Stimulated activated CD4-positive, alpha-beta T cell treated with anti-CD3 and anti-CD28 coated beads, Interleukin-15, amount 100 ng/mL, for 1 hour (primary cell): ENCODE data around the gene ABHD2.
"Not testable (repeated sequence)": the region's sequence is repeated elsewhere in the genome, so short reads cannot be mapped to it uniquely, and the experiment has no call there.

Experiments
- DNase-seq, 2 donors: peaks; one replicate each; pipeline ENCODE4 v3.0.0-alpha.2; 2020; ENCODE audit warnings: low read depth in 1 of 2, low spot score in 1 of 2

Gene ABHD2

GRCh38 chr15:89087830-89088604 lies at the start of gene ABHD2:
ABHD2 (plus strand) TSS chr15:89088456; CDS start chr15:89116328, 27,872 bp downstream.
- DNase-seq, result peak; percentile 94 to 95

- no peak for DNase-seq
Observed at GRCh38 chr15:89039142-89039541, 49.1 kb upstream of the ABHD2 start.

GRCh38 chr15:89041507-89041906 lies 46.7 kb upstream of the ABHD2 start:
- no peak for DNase-seq

- DNase-seq, result no peak
Observed at GRCh38 chr15:89042387-89042786, 45.9 kb upstream of the ABHD2 start.

- DNase-seq, result no peak
Observed at GRCh38 chr15:89043031-89044002, 44.9 kb upstream of the ABHD2 start.

GRCh38 chr15:89049016-89049666 lies 39.1 kb upstream of the ABHD2 start:
- not testable (repeated sequence) for DNase-seq

- no peak for DNase-seq
Observed at GRCh38 chr15:89051875-89052274, 36.4 kb upstream of the ABHD2 start.

- no peak for DNase-seq
Observed at GRCh38 chr15:89052474-89052873, 35.8 kb upstream of the ABHD2 start.

- DNase-seq, result no peak
Observed at GRCh38 chr15:89054873-89055272, 33.4 kb upstream of the ABHD2 start.

GRCh38 chr15:89057506-89058133 lies 30.6 kb upstream of the ABHD2 start:
- peak; percentile 65 to 80 for DNase-seq

GRCh38 chr15:89058376-89058775 lies 29.9 kb upstream of the ABHD2 start:
- no peak for DNase-seq

- DNase-seq, result no peak
Observed at GRCh38 chr15:89058876-89059405, 29.3 kb upstream of the ABHD2 start.

GRCh38 chr15:89066280-89066679 lies 22.0 kb upstream of the ABHD2 start:
- no peak for DNase-seq

- DNase-seq, result no peak
Observed at GRCh38 chr15:89067751-89068150, 20.5 kb upstream of the ABHD2 start.

- DNase-seq, result no peak
Observed at GRCh38 chr15:89068325-89068784, 19.9 kb upstream of the ABHD2 start.

- no peak for DNase-seq
Observed at GRCh38 chr15:89070197-89071124, 17.8 kb upstream of the ABHD2 start.

GRCh38 chr15:89071471-89071870 lies 16.8 kb upstream of the ABHD2 start:
- DNase-seq, result no peak

GRCh38 chr15:89072277-89072869 lies 15.9 kb upstream of the ABHD2 start:
- no peak for DNase-seq

- DNase-seq, result no peak
Observed at GRCh38 chr15:89074402-89075012, 13.7 kb upstream of the ABHD2 start.
